DND-41 (cell line): ENCODE measurements around the gene TBC1D8B.

ENCODE experiments used
- ATAC-seq: fragments of 200-7000 bp; cut with Tn5 transposase; 3 replicates; pipeline ENCODE4 v1.9.1; 2021; ENCODE audit warnings: low read depth; ENCODE audit not compliant: insufficient read depth
- DNase-seq: peaks from one replicate; pipeline ENCODE4 v3.0.0-alpha.2; 2020
- H2AFZ ChIP-seq: 2 replicates; pipeline ENCODE4 v1.6.0; 2012; ENCODE audit warnings: low read depth, low read length
- H3K27ac ChIP-seq: 2 replicates; pipeline ENCODE4 v1.5.1; 2012; ENCODE audit warnings: low read length, inconsistent platforms
- H3K27me3 ChIP-seq: fragments of 200-600 bp; sonication (generic); 2 replicates; pipeline ENCODE4 v1.6.0; 2012; ENCODE audit warnings: low read length, mild to moderate bottlenecking, inconsistent platforms; ENCODE audit not compliant: insufficient read depth, poor library complexity
- H3K36me3 ChIP-seq: 2 replicates; pipeline ENCODE4 v1.5.1; 2012; ENCODE audit warnings: low read length, inconsistent platforms; ENCODE audit not compliant: insufficient read depth
- H3K4me1 ChIP-seq: 2 replicates; pipeline ENCODE4 v1.5.1; 2012; ENCODE audit warnings: mild to moderate bottlenecking, low read length; ENCODE audit not compliant: insufficient read depth
- H3K4me2 ChIP-seq: 2 replicates; pipeline ENCODE4 v1.6.0; 2012; ENCODE audit warnings: mild to moderate bottlenecking, moderate library complexity, low read length, inconsistent platforms; ENCODE audit not compliant: insufficient read depth
- H3K4me3 ChIP-seq, 2 experiments: fragments of 200-600 bp in 1 of 2; shearing (Covaris generic) in 1 of 2; 2 replicates each; pipeline ENCODE4 v1.5.1; 2012 to 2016; ENCODE audit warnings: inconsistent platforms in 2 of 2, low read length in 2 of 2, mild to moderate bottlenecking in 2 of 2, low read depth in 1 of 2, moderate library complexity in 1 of 2
- H3K79me2 ChIP-seq: 2 replicates; pipeline ENCODE4 v1.6.0; 2012; ENCODE audit warnings: low read length, inconsistent platforms; ENCODE audit not compliant: insufficient read depth
- H3K9ac ChIP-seq: 2 replicates; pipeline ENCODE4 v1.6.0; 2012; ENCODE audit warnings: low read depth, mild to moderate bottlenecking, inconsistent platforms, low read length, moderate library complexity
- H3K9me3 ChIP-seq: 2 replicates; pipeline ENCODE4 v1.5.1; 2012; ENCODE audit warnings: low read length, moderate library complexity, mild to moderate bottlenecking, inconsistent platforms; ENCODE audit not compliant: insufficient read depth, severe bottlenecking
- H4K20me1 ChIP-seq: 2 replicates; pipeline ENCODE4 v1.6.0; 2012; ENCODE audit warnings: low read length; ENCODE audit not compliant: insufficient read depth
- CTCF ChIP-seq: IDR thresholded peaks from 2 replicates; pipeline ENCODE4 v1.5.1; 2012; ENCODE audit warnings: borderline replicate concordance, low read length, moderate library complexity, mild to moderate bottlenecking; ENCODE audit not compliant: poor library complexity, severe bottlenecking; ENCODE audit errors: extremely low read depth
- EZH2 ChIP-seq: IDR thresholded peaks from 3 replicates; pipeline ENCODE4 v1.6.1; 2012; ENCODE audit warnings: borderline replicate concordance, low read depth, mild to moderate bottlenecking, moderate library complexity, low read length, inconsistent platforms; ENCODE audit not compliant: severe bottlenecking

The TBC1D8B gene

GRCh38 chrX:106917830-106918500 lies 115.5 kb downstream of the TBC1D8B start:
- H3K27ac ChIP-seq: no peak overlapping the region; the same call in 1 of the 2 replicates
- H2AFZ ChIP-seq: no peak overlapping the region
- no peak overlapping the region for H3K4me2 ChIP-seq
- ATAC-seq (peak; percentile 99), DNase-seq (peak; percentile 74)
- H3K4me3 ChIP-seq: no peak overlapping the region
- no peaks in the 10 kb centered on the region for H3K36me3 ChIP-seq
- H3K27me3 ChIP-seq: no peaks in the 10 kb centered on the region
- H3K9me3 ChIP-seq: no peaks in the 10 kb centered on the region
- TF ChIP-seq EZH2 (no peak), CTCF (no peak)
- H3K79me2 ChIP-seq: no peaks in the 10 kb centered on the region
- peaks cover 21% of the 10 kb centered on the region for H3K4me1 ChIP-seq
- no peak overlapping the region for H3K9ac ChIP-seq
- H4K20me1 ChIP-seq: no peaks in the 10 kb centered on the region

- H3K36me3 ChIP-seq: no peaks in the 10 kb centered on the region
- no peaks in the 10 kb centered on the region for H3K27me3 ChIP-seq
- H3K9ac ChIP-seq: no peak within 1 kb of the TSS
Measured at GRCh38 chrX:106919932-106920452, 117.5 kb downstream of the TBC1D8B start, which contains the start of gene CLDN2. Gene CLDN2, plus strand, starts transcription at chrX:106920402. Its CDS starts 7,827 bp downstream, at chrX:106928229.

GRCh38 chrX:106921637-106922036 lies 119.2 kb downstream of the TBC1D8B start:
- ATAC-seq: no peak
- no peak overlapping the region for H2AFZ ChIP-seq
- DNase-seq: no peak
- H3K4me1 ChIP-seq: peaks cover 21% of the 10 kb centered on the region
- H3K27ac ChIP-seq: no peak overlapping the region
- H4K20me1 ChIP-seq: no peaks in the 10 kb centered on the region
- H3K4me3 ChIP-seq: no peak overlapping the region
- no peak overlapping the region for H3K9ac ChIP-seq
- no peaks in the 10 kb centered on the region for H3K79me2 ChIP-seq
- TF ChIP-seq CTCF: no peak
- no peak for TF ChIP-seq EZH2
- H3K27me3 ChIP-seq: no peaks in the 10 kb centered on the region
- H3K9me3 ChIP-seq: no peaks in the 10 kb centered on the region
- H3K36me3 ChIP-seq: no peaks in the 10 kb centered on the region
- no peak overlapping the region for H3K4me2 ChIP-seq

More at GRCh38 chrX:106919932-106920452, 117.5 kb downstream of the TBC1D8B start, which contains the start of gene CLDN2:
- DNase-seq (no peak), ATAC-seq (no peak)
- Histone ChIP-seq H2AFZ (no peak within 1 kb of the TSS), H3K9me3 (no peaks in the 10 kb centered on the region), H3K4me1 (peaks cover 21% of the 10 kb centered on the region), H3K27ac (no peak within 1 kb of the TSS), H3K4me2 (no peak within 1 kb of the TSS), H3K79me2 (no peaks in the 10 kb centered on the region), H4K20me1 (no peaks in the 10 kb centered on the region), H3K4me3 (no peak within 1 kb of the TSS)
- TF ChIP-seq CTCF (no peak), EZH2 (no peak)
